HG02870 (cell line): Measurements from ENCODE around the gene RAD51B.

Experiments
- ATAC-seq: cut with Tn5 transposase; IDR thresholded peaks from one replicate; pipeline ENCODE4 v1.9.1; 2021; ENCODE audit warnings: mild to moderate bottlenecking, moderate library complexity; ENCODE audit not compliant: unreplicated experiment

RAD51B gene

GRCh38 chr14:68370057-68370360 lies 550.4 kb downstream of the RAD51B start:
- ATAC-seq = no peak

- no peak for ATAC-seq
Observed at GRCh38 chr14:68372368-68372767, 552.8 kb downstream of the RAD51B start.

- no peak for ATAC-seq
Observed at GRCh38 chr14:68373124-68373646, 553.6 kb downstream of the RAD51B start.

- no peak for ATAC-seq
Observed at GRCh38 chr14:68373847-68374444, 554.4 kb downstream of the RAD51B start.

- ATAC-seq = no peak
Observed at GRCh38 chr14:68374682-68375081, 555.1 kb downstream of the RAD51B start.

GRCh38 chr14:68375376-68375775 lies 555.8 kb downstream of the RAD51B start:
- no peak for ATAC-seq

- no peak for ATAC-seq
Observed at GRCh38 chr14:68376067-68376779, 556.6 kb downstream of the RAD51B start.

- ATAC-seq = no peak
Observed at GRCh38 chr14:68377006-68377405, 557.4 kb downstream of the RAD51B start.

- no peak for ATAC-seq
Observed at GRCh38 chr14:68377459-68377858, 557.9 kb downstream of the RAD51B start.

- no peak for ATAC-seq
Observed at GRCh38 chr14:68379510-68380328, 560.1 kb downstream of the RAD51B start.

- peak; percentile 72 for ATAC-seq
Observed at GRCh38 chr14:68380329-68380741, 560.8 kb downstream of the RAD51B start.

- ATAC-seq = no peak
Observed at GRCh38 chr14:68384335-68384734, 564.8 kb downstream of the RAD51B start.

GRCh38 chr14:68384881-68385280 lies 565.3 kb downstream of the RAD51B start:
- ATAC-seq = no peak

- ATAC-seq = no peak
Observed at GRCh38 chr14:68386446-68386845, 566.9 kb downstream of the RAD51B start.

GRCh38 chr14:68386950-68387779 lies 567.6 kb downstream of the RAD51B start:
- ATAC-seq = no peak

GRCh38 chr14:68389943-68390342 lies 570.4 kb downstream of the RAD51B start:
- no peak for ATAC-seq

- ATAC-seq = no peak
Observed at GRCh38 chr14:68390741-68391140, 571.2 kb downstream of the RAD51B start.

GRCh38 chr14:68391311-68392014 lies 571.9 kb downstream of the RAD51B start:
- ATAC-seq = no peak

- ATAC-seq = no peak
Observed at GRCh38 chr14:68392393-68393141, 573.0 kb downstream of the RAD51B start.

GRCh38 chr14:68393259-68393658 lies 573.7 kb downstream of the RAD51B start:
- no peak for ATAC-seq
